Trophoblast cell (in vitro differentiated cells and primary cell): Measurements from ENCODE around the gene CRMP1.

ENCODE experiments used
- DNase-seq, 2 donors: peaks; one replicate each; pipeline ENCODE4 v3.0.0-alpha.2; 2016
- H2AFZ ChIP-seq: 2 replicates; pipeline ENCODE4 v1.6.1; 2013; ENCODE audit warnings: low read length, moderate library complexity, mild to moderate bottlenecking; ENCODE audit not compliant: insufficient read depth, poor library complexity
- H2AK5ac ChIP-seq: 2 replicates; pipeline ENCODE4 v1.6.1; 2013; ENCODE audit warnings: mild to moderate bottlenecking, low read length
- H2BK120ac ChIP-seq: 2 replicates; pipeline ENCODE4 v1.6.1; 2013; ENCODE audit warnings: low read length, mild to moderate bottlenecking, moderate library complexity; ENCODE audit not compliant: insufficient read depth, poor library complexity
- H2BK12ac ChIP-seq: 2 replicates; pipeline ENCODE4 v1.6.1; 2013; ENCODE audit warnings: mild to moderate bottlenecking, low read length, moderate library complexity
- H2BK5ac ChIP-seq: 2 replicates; pipeline ENCODE4 v1.6.1; 2013; ENCODE audit warnings: low read length, low read depth, moderate library complexity, mild to moderate bottlenecking; ENCODE audit not compliant: poor library complexity
- H3K14ac ChIP-seq: 2 replicates; pipeline ENCODE4 v1.6.1; 2013; ENCODE audit warnings: mild to moderate bottlenecking, low read length
- H3K18ac ChIP-seq: 2 replicates; pipeline ENCODE4 v1.6.1; 2013; ENCODE audit warnings: mild to moderate bottlenecking, low read length
- H3K23ac ChIP-seq: 2 replicates; pipeline ENCODE4 v1.6.1; 2013; ENCODE audit warnings: low read length
- H3K27ac ChIP-seq: 2 replicates; pipeline ENCODE4 v1.5.1; 2013; ENCODE audit warnings: low read depth, mild to moderate bottlenecking, inconsistent platforms, low read length, moderate library complexity
- H3K27me3 ChIP-seq: 2 replicates; pipeline ENCODE4 v1.6.1; 2013; ENCODE audit warnings: inconsistent platforms, mild to moderate bottlenecking, low read length, moderate library complexity; ENCODE audit not compliant: insufficient read depth
- H3K36me3 ChIP-seq, 2 experiments: 1 replicate in 1 of 2; 2 replicates in 1 of 2; pipeline ENCODE4 v1.6.1; 2013; ENCODE audit warnings: low read length in 2 of 2, mild to moderate bottlenecking in 2 of 2, moderate library complexity in 1 of 2; ENCODE audit not compliant: insufficient read depth in 2 of 2, control insufficient read depth in 1 of 2
- H3K4ac ChIP-seq: 2 replicates; pipeline ENCODE4 v1.6.1; 2013; ENCODE audit warnings: low read depth, mild to moderate bottlenecking, low read length, moderate library complexity
- H3K4me1 ChIP-seq, 2 experiments: 1 replicate in 1 of 2; 2 replicates in 1 of 2; pipeline ENCODE4 v1.6.1; 2013; ENCODE audit warnings: low read length in 2 of 2, mild to moderate bottlenecking in 2 of 2, moderate library complexity in 1 of 2; ENCODE audit not compliant: insufficient read depth in 2 of 2, control insufficient read depth in 1 of 2
- H3K4me2 ChIP-seq: 2 replicates; pipeline ENCODE4 v1.6.1; 2013; ENCODE audit warnings: inconsistent platforms, mild to moderate bottlenecking, low read length, moderate library complexity
- H3K4me3 ChIP-seq: 2 replicates; pipeline ENCODE4 v1.5.1; 2013; ENCODE audit warnings: mild to moderate bottlenecking, low read depth, low read length, inconsistent platforms
- H3K79me1 ChIP-seq: one replicate; pipeline ENCODE4 v1.6.1; 2013; ENCODE audit warnings: low read length
- H3K79me2 ChIP-seq: 2 replicates; pipeline ENCODE4 v1.6.1; 2013; ENCODE audit warnings: low read length, mild to moderate bottlenecking; ENCODE audit not compliant: control insufficient read depth, insufficient read depth, poor library complexity
- H3K9ac ChIP-seq: 2 replicates; pipeline ENCODE4 v1.6.1; 2013; ENCODE audit warnings: mild to moderate bottlenecking, low read length
- H3K9me3 ChIP-seq: 2 replicates; pipeline ENCODE4 v1.6.1; 2013; ENCODE audit warnings: low read depth, mild to moderate bottlenecking, control low read depth, inconsistent platforms, low read length; ENCODE audit not compliant: insufficient read depth
- H4K12ac ChIP-seq: 2 replicates; pipeline ENCODE4 v1.6.1; 2013; ENCODE audit warnings: low read depth, mild to moderate bottlenecking, low read length, moderate library complexity
- H4K8ac ChIP-seq: 2 replicates; pipeline ENCODE4 v1.6.1; 2013; ENCODE audit warnings: low read depth, mild to moderate bottlenecking, low read length, moderate library complexity
- H4K91ac ChIP-seq: one replicate; pipeline ENCODE4 v1.6.1; 2013; ENCODE audit warnings: low read depth, mild to moderate bottlenecking, low read length, moderate library complexity
- WGBS: extraction: QIAGEN DNeasy Blood & Tissue Kit; methylation state at CpG from one replicate; pipeline ENCODE4 v1.1.7; 2013; ENCODE audit warnings: missing lambda C conversion rate; ENCODE audit not compliant: insufficient read length, insufficient coverage; ENCODE audit errors: extremely low coverage; 5-methylcytosine and 5-hydroxymethylcytosine counted together

Gene CRMP1

DNA sequence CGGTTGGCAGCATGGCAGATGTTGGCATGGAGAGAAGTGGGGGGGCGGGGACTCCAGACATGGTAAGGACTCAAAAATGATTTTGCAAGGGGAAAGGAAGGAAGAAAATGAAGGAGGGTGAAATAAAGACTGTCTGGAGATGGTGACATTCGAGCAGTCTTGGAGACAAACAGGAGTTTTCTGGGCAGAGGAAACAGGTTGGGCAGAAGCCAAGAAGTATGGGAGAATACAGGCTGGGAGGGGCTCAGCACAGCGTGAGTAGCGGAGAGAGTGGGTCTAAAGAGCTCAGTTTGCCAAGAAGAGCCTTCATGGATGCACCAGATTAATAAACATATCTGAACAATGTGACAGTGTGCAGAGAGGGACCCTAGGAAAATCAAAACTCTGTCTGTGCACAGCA, 13.3 kb upstream of the CRMP1 start:
- no peaks in the 10 kb centered on the region for H3K79me2 ChIP-seq
- H2AFZ ChIP-seq = no peak overlapping the region
- H2BK120ac ChIP-seq = no peak overlapping the region
- no peak overlapping the region for H3K23ac ChIP-seq
- no peak overlapping the region for H2AK5ac ChIP-seq
- H3K4me2 ChIP-seq = no peak overlapping the region
- no peak for DNase-seq
- no peaks in the 10 kb centered on the region for H3K79me1 ChIP-seq
- no peak overlapping the region for H3K4me3 ChIP-seq
- no peak overlapping the region for H3K27ac ChIP-seq
- H4K8ac ChIP-seq = no peak overlapping the region
- no peaks in the 10 kb centered on the region for H3K27me3 ChIP-seq
- no peak overlapping the region for H2BK5ac ChIP-seq
- H3K9me3 ChIP-seq = peaks cover 6% of the 10 kb centered on the region
- no peak overlapping the region for H4K12ac ChIP-seq
- no peak overlapping the region for H3K18ac ChIP-seq
- no peak overlapping the region for H2BK12ac ChIP-seq
- H3K4ac ChIP-seq = no peak overlapping the region
- H3K9ac ChIP-seq = no peak overlapping the region
- H3K14ac ChIP-seq = no peak overlapping the region
- no peak overlapping the region for H4K91ac ChIP-seq
- no CpG with 5 or more reads among the region's 5 CpGs for WGBS
- H3K36me3 ChIP-seq = no peaks in the 10 kb centered on the region
- H3K4me1 ChIP-seq = no peaks in the 10 kb centered on the region

DNA sequence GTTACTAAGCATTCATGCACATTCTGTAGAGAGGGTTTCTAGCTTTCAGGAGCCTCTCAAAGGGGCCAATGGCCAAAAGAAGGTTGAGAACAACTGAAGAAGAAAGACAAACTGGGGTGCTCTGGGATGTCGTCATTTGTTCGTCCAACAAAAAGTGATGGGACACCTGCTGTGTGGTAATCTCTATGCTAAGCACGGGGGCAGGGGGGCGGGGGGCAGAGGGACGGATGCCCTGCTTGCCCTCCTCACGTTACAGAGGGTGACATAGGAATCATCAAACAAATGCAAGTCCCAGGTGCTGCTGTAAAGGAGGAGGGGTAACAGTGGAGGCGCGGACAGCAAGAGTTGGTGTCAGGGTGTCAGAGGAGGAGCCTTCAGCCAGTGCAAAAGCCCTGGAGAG, 12.8 kb upstream of the CRMP1 start:
- Histone ChIP-seq H2BK12ac (no peak overlapping the region), H2AK5ac (no peak overlapping the region), H3K23ac (no peak overlapping the region), H3K79me2 (no peaks in the 10 kb centered on the region), H4K8ac (no peak overlapping the region), H3K36me3 (no peaks in the 10 kb centered on the region), H3K9me3 (peaks cover 6% of the 10 kb centered on the region), H2BK120ac (no peak overlapping the region), H4K91ac (no peak overlapping the region), H3K4ac (no peak overlapping the region), H3K4me2 (no peak overlapping the region), H2BK5ac (no peak overlapping the region), H3K14ac (no peak overlapping the region), H2AFZ (no peak overlapping the region), H3K27ac (no peak overlapping the region), H3K79me1 (no peaks in the 10 kb centered on the region), H3K4me1 (no peaks in the 10 kb centered on the region), H3K4me3 (no peak overlapping the region), H3K18ac (no peak overlapping the region), H3K9ac (no peak overlapping the region), H3K27me3 (no peaks in the 10 kb centered on the region), H4K12ac (no peak overlapping the region)
- no peak for DNase-seq
- WGBS = no CpG with 5 or more reads among the region's 8 CpGs

DNA sequence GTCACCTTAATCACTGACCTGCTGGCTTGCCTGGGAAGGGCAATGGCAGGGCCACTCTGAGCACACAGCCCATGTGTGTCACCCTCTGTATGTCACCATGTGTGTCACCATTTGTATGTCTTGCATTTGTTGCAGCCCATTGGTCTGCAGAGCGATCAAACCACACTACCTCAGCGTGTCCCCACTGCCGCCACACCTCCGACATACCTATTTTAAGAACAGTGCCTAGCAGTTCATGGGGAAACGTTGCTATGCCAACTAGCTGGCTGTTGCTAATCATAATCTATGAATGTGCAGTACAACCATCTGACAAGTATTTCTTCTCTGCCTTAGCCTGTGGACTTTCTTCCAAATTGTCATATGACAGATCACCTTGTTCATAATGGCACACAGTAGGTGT, 8.0 kb upstream of the CRMP1 start:
- Histone ChIP-seq H2BK5ac (no peak overlapping the region), H3K27me3 (peaks cover 2% of the 10 kb centered on the region), H3K27ac (no peak overlapping the region), H3K36me3 (no peaks in the 10 kb centered on the region), H3K4me2 (no peak overlapping the region), H4K91ac (no peak overlapping the region), H2AFZ (no peak overlapping the region), H3K4me3 (no peak overlapping the region), H3K18ac (no peak overlapping the region), H2BK12ac (no peak overlapping the region), H3K4me1 (no peaks in the 10 kb centered on the region), H4K8ac (no peak overlapping the region), H3K79me2 (no peaks in the 10 kb centered on the region), H3K9ac (no peak overlapping the region), H2BK120ac (no peak overlapping the region), H4K12ac (no peak overlapping the region), H3K79me1 (no peaks in the 10 kb centered on the region), H3K23ac (no peak overlapping the region), H3K9me3 (peaks cover 5% of the 10 kb centered on the region), H3K4ac (no peak overlapping the region), H3K14ac (no peak overlapping the region), H2AK5ac (no peak overlapping the region)
- no CpG with 5 or more reads among the region's 5 CpGs for WGBS
- DNase-seq = no peak

DNA sequence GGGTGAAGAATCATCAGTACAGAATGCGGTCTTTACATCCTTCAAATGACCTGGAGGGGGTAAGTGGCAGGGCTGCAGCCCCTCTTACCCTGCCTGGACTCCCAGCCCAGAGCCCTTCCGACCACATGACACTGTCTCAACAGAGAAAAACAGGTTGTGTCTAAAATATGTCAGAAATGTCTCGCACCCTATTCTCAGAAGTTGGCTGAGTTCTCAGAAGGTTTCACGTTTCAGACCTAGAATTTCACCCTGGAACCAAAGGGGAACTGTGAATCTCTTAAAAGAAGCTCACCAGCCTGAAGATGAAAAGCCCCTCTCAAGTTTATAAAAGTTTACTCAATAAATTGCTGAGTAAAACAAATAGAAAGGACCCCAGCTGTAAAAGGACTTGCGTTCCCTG, 7.0 kb upstream of the CRMP1 start:
- H4K8ac ChIP-seq = no peak overlapping the region
- no peak overlapping the region for H3K27ac ChIP-seq
- no peak overlapping the region for H2AFZ ChIP-seq
- H3K4me1 ChIP-seq = no peaks in the 10 kb centered on the region
- no peak overlapping the region for H3K23ac ChIP-seq
- H3K9me3 ChIP-seq = peaks cover 5% of the 10 kb centered on the region
- H3K4ac ChIP-seq = no peak overlapping the region
- H2AK5ac ChIP-seq = no peak overlapping the region
- no peak overlapping the region for H3K4me3 ChIP-seq
- H3K4me2 ChIP-seq = no peak overlapping the region
- H4K91ac ChIP-seq = no peak overlapping the region
- H4K12ac ChIP-seq = no peak overlapping the region
- H3K14ac ChIP-seq = no peak overlapping the region
- no peak for DNase-seq
- H2BK12ac ChIP-seq = no peak overlapping the region
- no peaks in the 10 kb centered on the region for H3K79me2 ChIP-seq
- H3K18ac ChIP-seq = no peak overlapping the region
- no peak overlapping the region for H2BK120ac ChIP-seq
- peaks cover 4% of the 10 kb centered on the region for H3K27me3 ChIP-seq
- no peaks in the 10 kb centered on the region for H3K36me3 ChIP-seq
- no peaks in the 10 kb centered on the region for H3K79me1 ChIP-seq
- no peak overlapping the region for H3K9ac ChIP-seq
- no peak overlapping the region for H2BK5ac ChIP-seq
- no CpG with 5 or more reads among the region's 5 CpGs for WGBS
